ENCODE results near the gene RHOXF2.

RHOXF2 gene

DNA sequence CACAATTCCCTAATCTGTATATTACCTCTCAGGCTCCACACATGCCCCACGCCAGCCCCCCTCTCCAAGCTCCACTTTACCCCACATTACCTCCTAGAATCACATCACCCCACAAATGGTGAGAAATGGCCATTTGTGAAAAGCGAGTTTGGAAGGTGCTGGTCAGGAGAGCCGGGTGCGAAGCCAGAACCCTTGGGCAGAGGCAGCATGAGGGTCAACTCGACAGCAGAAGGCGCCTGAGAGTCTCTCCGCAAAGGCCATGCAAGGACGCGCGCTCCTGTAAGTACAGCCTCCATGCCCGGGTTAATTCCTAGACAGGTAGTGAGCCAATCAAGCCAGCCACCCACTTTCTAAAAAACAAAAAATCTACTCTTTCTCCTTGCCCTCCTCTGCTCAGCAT lies 42.4 kb downstream of the RHOXF2 start:
- no peak for DNase-seq
- Histone ChIP-seq H3K9me3 (no peaks in the 10 kb centered on the region), H3K27me3 (no peaks in the 10 kb centered on the region), H3K36me3 (no peaks in the 10 kb centered on the region), H3K4me1 (no peaks in the 10 kb centered on the region), H3K27ac (no peak overlapping the region), H3K4me3 (no peak overlapping the region)
- intact Hi-C loops (cut with DNase I; ENCODE audit: low total_unique reads) = no loop called here
- TF ChIP-seq, protein P1, sequence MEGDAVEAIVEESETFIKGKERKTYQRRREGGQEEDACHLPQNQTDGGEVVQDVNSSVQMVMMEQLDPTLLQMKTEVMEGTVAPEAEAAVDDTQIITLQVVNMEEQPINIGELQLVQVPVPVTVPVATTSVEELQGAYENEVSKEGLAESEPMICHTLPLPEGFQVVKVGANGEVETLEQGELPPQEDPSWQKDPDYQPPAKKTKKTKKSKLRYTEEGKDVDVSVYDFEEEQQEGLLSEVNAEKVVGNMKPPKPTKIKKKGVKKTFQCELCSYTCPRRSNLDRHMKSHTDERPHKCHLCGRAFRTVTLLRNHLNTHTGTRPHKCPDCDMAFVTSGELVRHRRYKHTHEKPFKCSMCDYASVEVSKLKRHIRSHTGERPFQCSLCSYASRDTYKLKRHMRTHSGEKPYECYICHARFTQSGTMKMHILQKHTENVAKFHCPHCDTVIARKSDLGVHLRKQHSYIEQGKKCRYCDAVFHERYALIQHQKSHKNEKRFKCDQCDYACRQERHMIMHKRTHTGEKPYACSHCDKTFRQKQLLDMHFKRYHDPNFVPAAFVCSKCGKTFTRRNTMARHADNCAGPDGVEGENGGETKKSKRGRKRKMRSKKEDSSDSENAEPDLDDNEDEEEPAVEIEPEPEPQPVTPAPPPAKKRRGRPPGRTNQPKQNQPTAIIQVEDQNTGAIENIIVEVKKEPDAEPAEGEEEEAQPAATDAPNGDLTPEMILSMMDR (IDR thresholded peaks at IDR 0.05) = no peak

DNA sequence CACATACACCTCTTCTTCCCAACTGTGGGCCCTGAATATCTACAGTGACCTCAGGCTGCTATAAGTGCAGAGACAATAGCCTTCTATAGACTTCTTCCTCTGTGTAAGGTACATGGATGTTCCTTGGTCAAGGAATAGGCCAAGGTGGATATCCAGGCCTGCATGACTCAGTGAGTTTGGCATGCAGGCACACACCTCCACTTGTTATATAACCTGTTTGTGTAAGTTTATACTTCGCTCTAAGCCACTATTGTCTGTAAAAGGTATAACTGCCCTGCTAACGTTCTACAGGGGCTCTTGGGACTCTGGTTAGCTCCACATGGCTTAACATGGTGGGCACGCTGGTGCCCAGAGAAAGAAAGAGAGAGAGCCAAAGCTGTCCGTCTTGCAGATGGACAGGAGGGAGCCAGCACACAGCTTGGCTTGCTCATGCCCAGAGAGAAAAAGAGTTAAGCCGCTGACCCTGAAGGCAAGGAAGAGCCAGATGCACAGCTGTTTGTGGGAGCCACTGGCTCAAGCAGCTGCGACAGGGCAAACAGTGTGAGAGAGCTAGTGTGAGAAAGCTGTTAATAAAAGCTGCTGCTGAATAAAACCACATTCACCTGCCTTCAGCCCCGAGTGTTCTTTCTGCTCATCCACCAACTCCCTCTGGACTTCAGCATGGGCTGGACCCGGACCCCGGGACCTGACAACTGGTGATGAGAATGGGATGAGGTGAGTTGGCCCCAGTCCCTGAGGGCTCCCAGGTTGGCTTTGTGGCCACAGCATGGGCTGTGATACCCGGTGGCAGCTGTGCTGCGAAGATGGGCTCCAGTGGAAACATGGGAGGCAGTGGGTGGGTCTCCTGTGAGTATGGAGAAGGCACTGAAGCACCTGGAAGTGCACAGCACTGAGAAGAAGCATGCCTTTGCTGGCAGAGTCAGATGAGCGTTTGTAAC lies 47.7 kb downstream of the RHOXF2 start:
- intact Hi-C loops (cut with DNase I; ENCODE audit: low total_unique reads) = no loop called here
- Histone ChIP-seq H3K9me3 (no peaks in the 10 kb centered on the region), H3K27me3 (no peaks in the 10 kb centered on the region), H3K36me3 (no peaks in the 10 kb centered on the region), H3K4me3 (no peak overlapping the region), H3K27ac (no peak overlapping the region), H3K4me1 (no peaks in the 10 kb centered on the region)
- TF ChIP-seq, protein P1 (IDR thresholded peaks at IDR 0.05) = no peak
- DNase-seq = no peak

DNA sequence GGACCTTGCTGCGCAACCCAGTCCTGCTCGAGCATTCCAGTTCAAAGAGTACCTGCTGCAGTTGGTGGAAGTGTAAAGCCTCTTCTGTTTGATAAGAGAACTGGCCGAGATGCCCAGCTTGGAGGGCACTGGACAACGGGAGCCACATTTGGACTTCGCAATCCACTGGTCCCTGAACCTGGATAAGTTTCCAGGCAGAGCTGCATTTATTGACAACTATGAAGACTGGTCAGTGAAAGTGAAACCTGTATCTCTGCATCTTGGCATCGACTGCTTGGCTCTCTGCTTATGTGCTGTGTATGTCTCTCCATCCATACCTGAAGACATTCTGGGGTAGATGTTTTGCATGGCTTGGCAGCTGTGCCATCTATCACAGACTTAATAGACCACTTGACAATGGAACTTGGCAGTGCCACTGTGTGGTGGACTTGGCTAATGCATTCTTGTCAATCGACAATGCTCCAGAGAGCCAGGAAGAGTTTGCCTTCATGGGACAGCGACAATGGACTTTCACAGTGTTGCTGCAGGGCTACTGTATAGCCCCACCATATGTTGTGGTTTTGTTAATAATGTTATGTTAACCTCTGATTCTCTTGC lies 48.7 kb downstream of the RHOXF2 start:
- DNase-seq = no peak
- intact Hi-C loops (cut with DNase I; ENCODE audit: low total_unique reads) = no loop called here

DNA sequence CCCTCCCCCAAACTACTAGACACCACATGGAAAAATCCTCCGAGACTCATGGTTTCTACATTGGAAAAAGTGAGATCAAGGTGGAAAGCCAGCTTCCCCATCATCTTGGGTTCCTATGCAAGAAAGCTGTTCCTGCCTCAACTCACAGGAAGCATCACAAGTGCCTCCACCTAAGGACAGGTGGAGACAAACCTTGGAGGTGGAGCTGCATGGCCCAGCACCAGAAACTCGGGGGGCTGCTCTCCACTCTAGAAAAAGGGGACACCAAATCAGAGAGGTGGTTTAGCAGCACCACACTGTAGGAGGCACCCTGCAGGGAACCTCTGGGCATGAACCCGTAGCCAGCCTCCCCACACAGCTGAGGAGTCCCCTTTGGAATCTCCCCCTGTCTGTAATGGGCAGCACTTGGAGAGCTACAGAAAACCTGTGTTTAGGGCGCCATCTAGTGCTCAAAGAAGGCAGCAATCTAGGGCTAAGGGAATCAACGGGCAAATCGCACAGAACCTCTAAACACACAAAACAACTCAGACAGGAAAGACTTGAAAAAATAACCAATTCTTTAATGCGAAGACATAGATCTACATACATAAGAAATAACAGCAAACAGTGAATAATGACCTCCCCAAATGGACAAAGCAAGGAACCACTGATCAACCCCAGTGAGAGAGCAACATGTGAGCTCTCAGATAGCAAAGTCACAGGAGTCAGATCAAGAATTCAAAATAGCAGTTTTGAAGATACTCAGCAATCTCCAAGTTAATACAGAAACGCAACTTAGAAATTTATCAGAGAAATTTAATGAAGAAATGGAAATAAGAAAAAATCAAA lies 55.2 kb downstream of the RHOXF2 start:
- TF ChIP-seq, protein P1 (IDR thresholded peaks at IDR 0.05) = peak; percentile 34 to 51
- H3K36me3 ChIP-seq = no peaks in the 10 kb centered on the region
- intact Hi-C loops (cut with DNase I; ENCODE audit: low total_unique reads) = no loop called here
- DNase-seq = peak in 1 of 2 donors; percentile 21
- no peaks in the 10 kb centered on the region for H3K27me3 ChIP-seq
- H3K4me3 ChIP-seq = no peak overlapping the region
- H3K27ac ChIP-seq = no peak overlapping the region
- H3K9me3 ChIP-seq = no peaks in the 10 kb centered on the region
- no peaks in the 10 kb centered on the region for H3K4me1 ChIP-seq

More for the DNA sequence above, 48.7 kb downstream of the RHOXF2 start:
- Histone ChIP-seq H3K27me3 (no peaks in the 10 kb centered on the region), H3K9me3 (no peaks in the 10 kb centered on the region), H3K4me1 (no peaks in the 10 kb centered on the region), H3K4me3 (no peak overlapping the region), H3K27ac (no peak overlapping the region), H3K36me3 (no peaks in the 10 kb centered on the region)
- TF ChIP-seq, protein P1 (IDR thresholded peaks at IDR 0.05) = no peak
